ENCODE results near the gene KCNMA1.

DNA sequence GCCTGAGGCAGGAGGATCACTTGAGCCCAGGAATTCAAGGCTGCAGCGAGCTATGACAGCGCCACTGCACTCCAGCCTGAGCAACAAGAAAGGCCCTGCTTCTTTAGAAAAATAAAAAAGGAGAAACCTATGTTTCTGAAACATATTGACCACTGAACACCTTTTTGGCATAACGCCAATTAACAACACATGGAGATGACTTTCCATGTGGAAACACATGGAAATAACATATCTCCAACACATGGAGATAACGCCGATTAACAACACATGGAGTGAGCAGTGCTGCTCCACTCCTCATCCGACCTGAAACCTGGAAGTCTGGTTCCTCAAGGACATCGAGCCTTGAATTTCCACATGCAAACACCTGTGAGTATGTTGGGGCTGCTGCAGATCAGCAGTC is 126.9 kb downstream of the KCNMA1 start:
- no peak for TF ChIP-seq EP300 (IDR thresholded peaks at IDR 0.05; ENCODE audit: borderline replicate concordance)
- TF ChIP-seq, protein P1, sequence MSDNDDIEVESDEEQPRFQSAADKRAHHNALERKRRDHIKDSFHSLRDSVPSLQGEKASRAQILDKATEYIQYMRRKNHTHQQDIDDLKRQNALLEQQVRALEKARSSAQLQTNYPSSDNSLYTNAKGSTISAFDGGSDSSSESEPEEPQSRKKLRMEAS (IDR thresholded peaks at IDR 0.05), result no peak
- TF ChIP-seq RAD21 (IDR thresholded peaks at IDR 0.05; ENCODE audit: low read depth), result no peak
- TF ChIP-seq CEBPB (IDR thresholded peaks at IDR 0.05), result no peak
- TF ChIP-seq TEAD4 (IDR thresholded peaks at IDR 0.05), result no peak
- TF ChIP-seq TCF12 (IDR thresholded peaks at IDR 0.05; ENCODE audit: low read depth), result no peak
- TF ChIP-seq, protein P2, sequence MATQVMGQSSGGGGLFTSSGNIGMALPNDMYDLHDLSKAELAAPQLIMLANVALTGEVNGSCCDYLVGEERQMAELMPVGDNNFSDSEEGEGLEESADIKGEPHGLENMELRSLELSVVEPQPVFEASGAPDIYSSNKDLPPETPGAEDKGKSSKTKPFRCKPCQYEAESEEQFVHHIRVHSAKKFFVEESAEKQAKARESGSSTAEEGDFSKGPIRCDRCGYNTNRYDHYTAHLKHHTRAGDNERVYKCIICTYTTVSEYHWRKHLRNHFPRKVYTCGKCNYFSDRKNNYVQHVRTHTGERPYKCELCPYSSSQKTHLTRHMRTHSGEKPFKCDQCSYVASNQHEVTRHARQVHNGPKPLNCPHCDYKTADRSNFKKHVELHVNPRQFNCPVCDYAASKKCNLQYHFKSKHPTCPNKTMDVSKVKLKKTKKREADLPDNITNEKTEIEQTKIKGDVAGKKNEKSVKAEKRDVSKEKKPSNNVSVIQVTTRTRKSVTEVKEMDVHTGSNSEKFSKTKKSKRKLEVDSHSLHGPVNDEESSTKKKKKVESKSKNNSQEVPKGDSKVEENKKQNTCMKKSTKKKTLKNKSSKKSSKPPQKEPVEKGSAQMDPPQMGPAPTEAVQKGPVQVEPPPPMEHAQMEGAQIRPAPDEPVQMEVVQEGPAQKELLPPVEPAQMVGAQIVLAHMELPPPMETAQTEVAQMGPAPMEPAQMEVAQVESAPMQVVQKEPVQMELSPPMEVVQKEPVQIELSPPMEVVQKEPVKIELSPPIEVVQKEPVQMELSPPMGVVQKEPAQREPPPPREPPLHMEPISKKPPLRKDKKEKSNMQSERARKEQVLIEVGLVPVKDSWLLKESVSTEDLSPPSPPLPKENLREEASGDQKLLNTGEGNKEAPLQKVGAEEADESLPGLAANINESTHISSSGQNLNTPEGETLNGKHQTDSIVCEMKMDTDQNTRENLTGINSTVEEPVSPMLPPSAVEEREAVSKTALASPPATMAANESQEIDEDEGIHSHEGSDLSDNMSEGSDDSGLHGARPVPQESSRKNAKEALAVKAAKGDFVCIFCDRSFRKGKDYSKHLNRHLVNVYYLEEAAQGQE (IDR thresholded peaks at IDR 0.05; ENCODE audit: low read depth), result no peak
- TF ChIP-seq ZBTB7A (IDR thresholded peaks at IDR 0.05; ENCODE audit: low read depth), result no peak
- no peak for TF ChIP-seq EGR1 (IDR thresholded peaks at IDR 0.05)
- no peak for TF ChIP-seq YY1 (IDR thresholded peaks at IDR 0.05; ENCODE audit: low read depth)
- TF ChIP-seq FOXM1 (IDR thresholded peaks at IDR 0.05; ENCODE audit: borderline replicate concordance, low read depth), result no peak

All from Ishikawa (cell line).